Measurements from ENCODE around the gene UCK1. TPM values are rescaled to one million over a fixed set of nuclear protein-coding genes. Genes with fewer than 3 reads are reported as not detected.

Gene UCK1
- total RNA-seq, 1 donor from 2014 or later = 21.5 TPM

DNA sequence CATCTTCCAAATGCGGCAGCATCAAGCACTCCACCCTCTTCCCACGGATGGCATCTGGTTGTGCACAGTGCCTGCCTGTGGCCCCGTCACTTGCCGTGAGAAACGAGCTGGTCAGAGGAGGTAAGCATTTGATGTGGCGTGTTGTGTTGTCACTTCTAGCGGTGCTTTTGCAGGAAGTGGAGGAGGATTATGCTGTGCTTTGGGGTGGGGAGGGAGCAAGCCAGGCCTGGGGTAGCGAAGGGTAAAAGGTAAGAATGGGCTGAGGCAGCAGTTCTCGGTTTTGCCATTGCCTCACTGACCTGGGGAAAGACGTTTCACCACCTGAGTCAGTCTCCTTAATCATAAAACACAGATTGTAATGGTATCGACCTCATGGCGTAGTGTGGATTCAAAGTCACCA lies 30.7 kb downstream of the UCK1 start:
- no peak for DNase-seq (ENCODE audit: extremely low read depth, low read depth, low spot score)

DNA sequence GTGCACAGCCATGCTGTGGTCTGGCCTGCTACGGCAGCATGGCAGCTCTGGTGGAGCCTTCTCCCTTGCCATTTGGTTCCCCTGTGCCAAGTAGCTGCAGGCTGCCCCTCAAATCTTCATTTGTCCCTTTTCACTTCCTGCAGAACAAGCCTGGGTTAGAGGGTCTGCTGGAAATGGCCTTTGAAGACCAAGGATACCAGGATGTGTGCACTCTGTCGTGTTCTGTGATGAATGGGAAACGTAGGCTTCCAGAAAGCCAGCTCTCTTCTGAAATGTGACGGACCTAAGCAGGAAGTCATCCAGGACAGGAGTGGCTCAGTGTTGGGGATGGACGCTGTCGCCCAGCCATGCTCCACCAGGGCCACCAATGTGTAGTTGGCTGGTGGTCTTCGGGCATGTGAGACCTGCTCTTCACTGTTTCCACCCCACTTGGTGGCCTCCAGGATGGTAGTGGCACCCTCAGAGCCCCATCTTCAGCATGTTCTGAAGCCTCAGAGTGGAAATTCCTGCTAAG lies 31.8 kb downstream of the UCK1 start:
- DNase-seq (ENCODE audit: extremely low read depth, low read depth, low spot score) = no peak

DNA sequence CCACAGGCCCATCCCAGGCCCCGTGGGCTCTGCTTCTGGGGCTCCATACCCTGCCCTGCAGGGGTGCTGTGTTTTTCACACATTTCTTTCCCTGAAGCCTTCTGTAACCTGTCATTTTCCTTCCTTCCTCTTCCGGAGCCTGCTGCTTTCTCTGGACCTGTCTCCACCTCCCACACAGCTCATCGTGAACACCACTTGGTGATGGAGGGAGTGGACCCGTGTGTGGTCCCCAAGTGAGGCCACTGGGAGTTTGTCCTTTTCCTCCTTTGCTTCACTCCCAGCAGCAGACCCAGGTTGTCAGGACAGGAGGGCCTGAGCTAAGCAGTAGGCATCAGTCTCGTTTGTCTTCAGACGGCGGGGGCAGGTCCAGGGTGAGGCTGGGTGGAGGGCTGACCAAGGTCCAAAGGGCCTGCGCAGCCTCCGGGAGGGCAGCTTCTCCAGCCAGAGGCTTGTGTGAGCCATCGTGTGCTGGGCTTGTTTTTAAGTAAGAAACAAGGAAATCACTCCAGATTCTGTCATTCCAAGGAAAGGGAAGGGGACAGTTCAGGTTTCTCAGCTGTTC lies 34.1 kb downstream of the UCK1 start:
- DNase-seq (ENCODE audit: extremely low read depth, low read depth, low spot score) = no peak

DNA sequence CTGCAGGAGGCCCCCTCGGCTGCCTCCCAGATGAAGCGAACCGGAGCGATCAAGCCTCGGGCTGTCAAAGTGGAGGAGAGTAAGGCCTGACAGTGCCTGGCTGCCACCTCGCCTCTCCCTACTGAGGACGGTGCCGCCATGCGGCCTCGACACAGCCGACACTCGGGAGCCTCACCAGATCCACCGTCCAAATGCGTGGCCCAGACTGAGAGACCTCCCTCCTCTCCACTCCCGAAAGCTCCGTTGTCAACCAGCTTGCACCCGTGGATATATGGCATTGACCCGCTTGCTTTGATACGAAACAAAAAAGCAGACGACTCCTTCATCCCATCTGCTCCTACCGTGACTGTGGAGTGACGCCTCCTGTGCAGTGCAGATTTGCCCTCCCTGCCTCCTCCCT lies 35.3 kb downstream of the UCK1 start:
- DNase-seq (ENCODE audit: extremely low read depth, low read depth, low spot score) = no peak

DNA sequence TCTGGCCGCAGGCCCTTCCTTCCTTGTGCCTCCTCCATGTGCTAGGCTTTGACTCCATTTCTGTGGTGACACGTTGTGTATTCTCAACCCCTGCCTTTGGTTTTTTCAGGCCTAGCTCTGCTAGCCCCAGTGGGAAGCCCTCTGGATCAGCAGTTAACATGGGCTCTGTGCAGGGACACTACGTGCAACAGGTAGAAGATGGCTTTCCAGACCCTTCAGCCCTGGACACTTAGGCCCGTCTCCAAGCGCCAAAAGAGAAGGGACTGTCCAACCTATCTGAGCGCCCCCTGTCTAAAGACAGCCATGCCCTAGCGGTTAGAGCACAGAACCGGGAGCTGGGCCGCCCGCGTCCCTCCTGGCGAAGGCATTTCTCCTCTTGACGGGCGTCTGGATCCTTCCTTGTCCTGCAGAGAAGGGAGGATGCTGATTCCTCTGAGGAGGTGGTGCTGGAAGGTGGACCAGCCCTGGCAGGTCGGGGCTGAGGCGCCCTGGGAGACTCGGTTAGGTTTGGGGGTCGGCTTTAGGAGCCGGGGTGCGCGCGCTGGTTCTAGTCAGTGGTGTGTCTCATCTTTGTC lies 36.7 kb downstream of the UCK1 start:
- DNase-seq (ENCODE audit: extremely low read depth, low read depth, low spot score) = no peak

DNA sequence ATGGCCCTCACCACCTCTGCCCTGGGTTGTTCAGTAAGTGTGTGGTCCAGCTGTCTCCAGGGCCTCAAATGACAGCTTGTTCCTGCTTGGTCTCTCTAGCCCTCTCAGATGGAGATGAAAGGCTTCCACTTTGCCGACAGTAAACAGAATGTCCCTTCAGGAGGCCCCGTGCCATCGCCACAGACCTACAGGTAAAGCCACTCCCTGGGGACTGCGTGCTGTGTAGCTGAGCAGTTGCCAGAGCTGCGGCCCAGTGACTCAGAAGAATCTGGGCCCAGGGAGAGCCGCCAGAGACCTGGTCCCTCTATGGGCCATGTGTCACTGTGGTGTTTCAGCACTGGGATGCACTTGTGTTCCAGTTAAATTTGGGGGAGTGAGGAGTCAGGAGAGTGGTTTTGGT lies 39.0 kb downstream of the UCK1 start:
- no peak for DNase-seq (ENCODE audit: extremely low read depth, low read depth, low spot score)

DNA sequence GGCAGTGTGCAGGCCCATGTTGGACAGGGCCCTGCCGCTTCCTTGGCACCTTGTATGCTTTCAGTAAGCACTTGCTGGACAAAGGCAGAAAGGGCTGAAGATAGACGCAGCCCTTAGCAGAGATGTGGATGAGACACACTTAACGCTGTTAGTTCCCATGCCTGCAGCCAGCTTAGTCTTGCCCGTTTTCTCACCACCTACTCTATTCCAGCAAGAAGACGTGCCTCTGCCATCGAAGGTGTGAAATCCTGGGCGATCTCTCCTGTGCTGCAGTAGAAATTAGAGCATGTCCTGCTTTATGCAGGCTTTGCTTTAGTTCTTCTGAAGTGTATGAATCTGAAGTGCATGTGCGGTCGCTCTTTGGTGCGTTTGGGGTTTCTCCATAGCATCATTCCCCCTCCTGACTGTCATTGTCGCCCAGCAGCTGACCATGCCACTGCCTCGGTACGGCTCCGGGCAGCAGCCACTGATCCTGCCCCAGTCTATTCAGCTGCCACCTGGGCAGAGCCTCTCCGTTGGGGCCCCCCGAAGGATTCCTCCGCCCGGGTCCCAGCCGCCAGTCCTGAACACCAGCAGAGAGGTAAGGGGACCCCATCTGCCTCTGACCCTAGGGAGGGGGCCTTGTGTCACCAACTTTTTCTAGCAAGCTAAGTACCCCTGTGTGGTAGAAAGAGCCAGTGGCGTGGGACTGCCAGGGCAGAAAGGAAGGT lies 39.9 kb downstream of the UCK1 start:
- no peak for DNase-seq (ENCODE audit: extremely low read depth, low read depth, low spot score)

DNA sequence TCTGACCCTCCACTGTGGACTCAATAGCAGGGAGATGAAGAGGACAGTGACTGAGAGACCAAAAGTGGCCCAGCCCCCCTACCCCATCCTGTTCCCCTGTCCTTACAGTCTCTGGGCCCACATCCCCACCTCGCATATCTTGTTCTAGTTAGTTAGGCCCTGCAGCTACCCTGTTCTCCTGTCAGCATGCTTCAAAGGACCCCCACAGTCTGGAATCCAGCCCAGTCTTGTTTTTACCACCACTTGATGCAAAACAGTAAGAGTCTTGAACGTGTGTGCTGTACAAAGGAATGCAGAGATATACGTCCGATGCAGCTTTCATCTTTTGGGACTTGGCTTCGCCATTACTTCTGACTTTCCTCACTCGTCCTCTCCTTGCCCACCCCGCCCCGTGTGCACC lies 40.5 kb downstream of the UCK1 start:
- no peak for DNase-seq (ENCODE audit: extremely low read depth, low read depth, low spot score)

DNA sequence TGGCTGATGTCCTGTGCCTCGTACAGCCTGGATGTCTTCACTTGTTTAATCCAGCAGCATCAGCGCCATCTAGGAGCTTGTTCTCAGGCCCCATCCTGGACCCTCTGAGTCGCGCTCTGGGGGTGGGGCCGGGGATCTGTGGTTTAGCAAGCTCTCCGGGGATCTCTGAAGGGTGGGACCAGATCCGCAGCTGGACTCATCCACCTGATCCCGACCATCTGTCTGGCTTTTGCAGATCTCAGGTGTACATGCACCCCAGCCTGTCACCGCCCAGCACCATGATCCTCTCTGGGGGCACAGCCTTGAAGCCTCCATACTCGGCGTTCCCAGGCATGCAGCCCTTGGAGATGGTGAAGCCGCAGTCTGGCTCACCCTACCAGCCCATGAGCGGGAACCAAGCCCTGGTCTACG lies 43.4 kb downstream of the UCK1 start:
- no peak for DNase-seq (ENCODE audit: extremely low read depth, low read depth, low spot score)

DNA sequence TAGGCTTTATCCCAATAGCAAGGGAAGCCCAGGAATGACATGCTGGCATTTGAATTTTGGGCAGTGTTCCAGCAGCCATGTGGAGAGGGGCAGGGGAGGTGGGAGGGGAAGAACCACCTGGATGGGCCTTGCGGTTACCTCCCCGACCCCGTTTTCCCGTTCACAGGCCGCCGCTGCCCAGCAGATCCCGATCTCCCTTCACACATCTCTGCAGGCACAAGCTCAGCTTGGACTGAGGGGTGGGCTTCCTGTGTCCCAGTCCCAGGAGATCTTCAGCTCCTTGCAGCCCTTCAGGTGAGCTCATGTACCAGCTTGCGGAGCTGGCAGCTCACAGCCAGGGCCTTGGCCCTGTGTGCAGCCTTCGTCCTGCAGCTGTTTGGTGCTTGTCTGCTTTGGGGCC lies 44.1 kb downstream of the UCK1 start:
- no peak for DNase-seq (ENCODE audit: extremely low read depth, low read depth, low spot score)

DNA sequence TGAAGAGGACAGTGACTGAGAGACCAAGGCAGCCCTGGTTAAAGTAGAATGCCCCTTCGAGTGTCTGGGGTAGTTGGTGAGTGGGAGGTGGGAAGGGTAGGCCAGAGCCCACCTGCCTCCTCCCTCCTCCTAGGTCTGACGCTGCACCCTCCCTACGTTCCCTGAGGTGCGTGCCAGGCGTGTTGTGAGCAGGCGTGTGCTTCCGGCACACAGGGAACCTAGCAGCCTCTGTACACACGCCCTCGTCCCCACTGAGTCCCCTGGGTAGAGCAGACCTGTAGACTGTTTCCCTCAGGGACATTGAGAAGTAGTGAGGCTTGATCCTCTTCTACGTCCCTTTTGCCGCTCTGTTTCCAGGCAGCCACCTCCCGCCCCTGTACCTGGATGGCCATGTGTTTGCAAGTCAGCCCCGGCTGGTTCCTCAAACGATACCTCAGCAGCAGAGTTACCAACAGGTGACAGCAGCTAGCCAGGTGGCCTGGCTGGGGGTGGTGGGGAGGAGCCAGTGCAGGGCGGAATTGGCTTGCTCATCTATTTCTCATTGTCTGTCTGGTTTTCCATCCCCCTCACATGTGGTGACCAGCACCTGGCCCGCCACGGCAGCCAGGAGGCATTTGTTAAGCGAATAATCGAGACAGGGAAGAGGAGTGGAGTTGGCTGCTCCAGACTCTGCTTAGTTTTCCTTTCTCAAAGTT lies 45.2 kb downstream of the UCK1 start:
- DNase-seq (ENCODE audit: extremely low read depth, low read depth, low spot score) = no peak

DNA sequence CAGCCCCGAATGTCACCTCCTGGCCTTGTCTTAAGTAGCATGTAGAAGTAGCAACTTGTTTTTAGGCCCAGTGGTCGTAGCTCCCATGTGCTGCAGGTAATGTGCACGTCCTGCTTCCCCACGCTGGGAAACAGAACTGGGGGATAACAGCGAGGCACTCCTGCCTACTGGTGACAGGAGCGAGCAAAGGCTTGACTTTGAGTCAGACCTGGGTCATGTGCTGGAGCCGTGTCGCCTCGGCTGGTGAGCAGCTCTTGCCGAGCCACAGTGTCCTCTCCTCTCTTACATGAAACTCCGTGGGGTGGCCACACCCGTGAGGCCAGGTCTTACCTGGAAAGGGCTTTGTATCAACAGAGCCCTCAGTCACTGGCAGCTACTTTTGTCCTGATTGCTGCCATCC lies 45.9 kb downstream of the UCK1 start:
- no peak for DNase-seq (ENCODE audit: extremely low read depth, low read depth, low spot score)

DNA sequence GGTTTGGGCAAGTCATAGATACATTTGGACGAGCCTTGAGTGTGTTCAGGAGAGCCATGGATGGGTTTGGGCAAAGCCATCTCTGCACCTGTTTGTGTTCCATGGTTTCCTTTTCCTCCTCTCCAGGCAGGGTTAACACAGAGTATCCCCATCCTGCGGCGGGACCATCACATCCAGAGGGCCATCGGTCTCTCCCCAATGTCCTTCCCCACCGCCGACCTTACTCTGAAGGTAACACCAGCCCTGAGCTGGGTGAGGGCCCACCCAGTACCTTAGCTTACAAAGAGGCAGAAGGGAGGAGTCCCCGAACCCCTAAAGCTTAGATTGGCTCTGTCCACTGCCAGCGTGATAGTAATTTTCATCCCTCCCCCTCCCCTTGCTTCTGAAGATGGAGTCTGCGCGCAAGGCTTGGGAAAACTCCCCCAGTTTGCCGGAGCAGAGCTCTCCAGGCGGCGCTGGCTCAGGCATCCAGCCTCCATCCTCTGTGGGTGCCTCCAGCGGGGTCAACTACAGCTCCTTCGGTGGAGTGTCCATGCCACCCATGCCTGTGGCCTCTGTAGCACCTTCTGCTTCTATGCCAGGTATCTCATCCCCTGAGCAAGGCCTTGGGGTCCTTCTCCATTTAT lies 46.4 kb downstream of the UCK1 start:
- DNase-seq (ENCODE audit: extremely low read depth, low read depth, low spot score) = no peak

DNA sequence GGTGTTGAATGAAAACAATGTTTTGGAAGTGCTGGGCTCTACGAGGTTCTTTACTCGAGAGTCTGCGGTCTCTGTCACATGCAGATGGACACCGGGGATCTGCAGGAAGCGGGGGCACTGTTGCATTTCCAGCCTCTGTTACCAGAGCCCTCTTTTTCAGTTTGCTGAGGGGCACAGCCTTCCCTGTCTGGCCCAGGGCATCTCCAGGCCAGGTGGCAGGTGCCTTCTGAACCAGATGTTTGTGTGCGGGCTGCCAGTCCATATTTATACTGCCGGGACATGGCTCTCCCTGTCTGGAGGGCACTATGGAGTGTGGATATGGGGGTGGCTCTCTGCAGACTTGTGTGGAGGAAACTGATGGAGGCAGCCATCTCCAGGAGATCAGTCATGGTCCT lies 47.0 kb downstream of the UCK1 start:
- no peak for DNase-seq (ENCODE audit: extremely low read depth, low read depth, low spot score)

DNA sequence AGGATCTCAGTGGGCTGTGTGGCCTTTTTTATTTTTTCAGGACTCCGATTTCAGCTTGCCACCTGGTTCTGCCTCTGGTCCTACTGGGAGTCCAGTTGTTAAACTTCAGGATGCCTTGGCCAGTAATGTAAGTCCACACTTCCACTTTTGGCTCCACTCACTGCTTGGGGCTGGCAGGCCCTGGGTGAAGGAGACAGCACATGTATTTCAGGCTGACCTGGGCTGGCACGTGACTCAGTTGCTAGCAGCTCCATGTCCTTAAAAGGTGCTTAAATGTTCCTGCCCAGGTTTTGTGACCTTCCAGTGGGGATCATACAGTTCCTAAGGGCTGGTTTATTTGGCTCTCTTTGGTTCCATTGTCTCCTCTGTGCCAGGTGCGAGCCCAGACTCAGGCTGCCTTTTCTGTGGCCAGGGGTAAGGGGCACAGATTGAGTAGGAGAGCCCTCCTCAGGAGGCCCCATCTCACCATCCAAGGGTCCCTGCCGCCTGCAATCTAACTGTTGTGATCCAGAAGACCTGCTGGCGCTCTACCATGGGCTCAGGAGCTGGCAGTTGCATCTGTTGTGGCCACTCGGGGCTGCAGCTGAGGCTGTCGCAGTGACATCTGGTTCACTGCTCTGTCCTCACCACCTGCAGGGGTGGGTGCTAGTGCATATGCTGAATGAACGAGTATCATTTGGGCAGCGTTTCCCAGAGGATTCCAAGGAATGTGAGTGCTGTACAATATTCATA lies 47.6 kb downstream of the UCK1 start:
- DNase-seq (ENCODE audit: extremely low read depth, low read depth, low spot score) = no peak

DNA sequence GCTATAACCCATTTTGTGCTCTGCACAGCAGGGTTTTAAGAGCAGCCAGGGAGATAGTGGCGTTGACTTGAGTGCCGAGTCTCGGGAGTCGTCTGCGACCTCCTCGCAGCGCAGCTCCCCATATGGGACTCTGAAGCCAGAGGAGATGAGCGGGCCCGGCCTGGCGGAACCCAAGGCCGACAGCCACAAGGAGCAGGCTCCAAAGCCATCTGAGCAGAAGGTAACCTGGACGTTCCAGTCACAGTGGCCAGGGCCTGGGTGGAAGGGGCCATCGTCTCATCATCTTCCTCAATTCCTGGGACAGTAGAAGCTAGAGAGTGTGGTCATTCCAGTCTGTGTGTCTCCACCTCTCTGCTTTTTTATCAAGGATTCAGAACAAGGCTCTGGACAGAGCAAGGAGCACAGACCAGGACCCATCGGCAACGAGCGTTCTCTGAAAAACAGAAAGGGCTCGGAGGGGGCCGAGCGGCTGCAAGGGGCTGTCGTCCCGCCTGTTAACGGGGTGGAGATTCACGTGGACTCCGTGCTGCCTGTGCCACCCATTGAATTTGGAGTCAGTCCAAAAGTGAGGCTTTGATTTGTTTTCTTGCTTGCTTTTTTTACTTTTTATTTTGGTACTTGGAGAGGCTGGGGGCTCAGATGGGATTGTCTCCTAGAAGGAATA lies 48.6 kb downstream of the UCK1 start:
- DNase-seq (ENCODE audit: extremely low read depth, low read depth, low spot score) = no peak

DNA sequence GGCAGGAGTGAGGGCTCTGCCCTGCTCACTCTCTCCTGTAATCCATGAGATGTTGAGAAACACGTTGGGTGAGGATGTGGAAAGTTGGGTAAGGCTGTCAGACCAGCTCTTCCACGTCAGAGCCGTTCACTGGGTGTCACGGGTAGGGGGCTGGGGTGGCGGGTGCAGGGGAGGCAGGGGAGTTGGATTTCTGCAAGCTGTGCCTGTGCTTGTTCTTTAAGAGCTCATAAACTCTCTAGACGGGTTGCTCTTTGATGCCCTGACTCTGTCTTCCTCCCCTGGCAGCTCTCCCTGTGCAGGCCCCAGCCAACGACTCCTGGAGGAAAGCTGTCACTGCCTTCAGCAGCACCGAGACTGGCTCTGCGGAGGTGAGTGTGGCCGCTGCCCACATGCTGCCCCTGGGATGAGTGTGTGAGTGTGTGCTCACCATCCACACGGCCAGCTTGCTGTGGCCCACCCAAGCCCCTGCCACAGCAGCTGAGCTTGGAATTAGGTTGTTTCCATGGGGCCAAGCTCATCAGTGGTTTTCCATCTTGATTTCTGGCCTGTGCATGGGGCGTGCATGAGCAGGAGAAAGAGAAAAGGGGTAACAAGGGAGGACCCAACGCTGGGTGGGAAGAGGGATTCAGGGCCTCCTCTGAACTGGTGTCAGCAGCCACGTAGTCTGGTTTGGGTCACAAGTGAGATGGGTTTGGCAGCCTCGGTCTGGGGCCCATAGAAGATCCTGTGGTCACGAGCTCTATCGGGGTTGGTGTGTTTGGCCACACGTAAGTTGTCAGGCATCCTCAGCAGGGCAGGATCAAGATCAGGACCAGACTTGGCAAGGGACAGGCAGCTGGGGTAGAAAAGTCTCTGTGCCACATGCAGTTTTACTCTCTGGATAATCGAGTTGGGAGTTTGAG lies 49.4 kb downstream of the UCK1 start:
- no peak for DNase-seq (ENCODE audit: extremely low read depth, low read depth, low spot score)

DNA sequence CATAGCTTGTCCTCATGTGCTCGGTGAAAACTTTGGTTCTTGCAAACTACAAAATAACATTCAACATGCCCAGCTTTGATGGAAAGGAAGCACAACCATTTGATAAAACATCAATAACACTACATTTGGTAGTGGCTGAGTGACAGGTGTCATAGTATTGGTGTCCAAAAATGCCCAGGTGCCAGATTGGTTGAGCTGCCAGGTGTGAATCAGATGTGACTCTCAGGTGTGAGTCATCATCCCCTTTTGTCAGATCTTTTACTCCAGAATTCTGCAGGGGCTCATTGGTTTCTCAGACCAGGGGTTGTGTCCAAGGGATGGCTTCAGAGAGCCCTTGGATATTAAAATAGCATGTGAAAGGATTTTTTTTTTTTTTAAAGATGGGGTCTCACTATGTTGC lies 50.8 kb downstream of the UCK1 start:
- DNase-seq (ENCODE audit: extremely low read depth, low read depth, low spot score) = no peak

DNA sequence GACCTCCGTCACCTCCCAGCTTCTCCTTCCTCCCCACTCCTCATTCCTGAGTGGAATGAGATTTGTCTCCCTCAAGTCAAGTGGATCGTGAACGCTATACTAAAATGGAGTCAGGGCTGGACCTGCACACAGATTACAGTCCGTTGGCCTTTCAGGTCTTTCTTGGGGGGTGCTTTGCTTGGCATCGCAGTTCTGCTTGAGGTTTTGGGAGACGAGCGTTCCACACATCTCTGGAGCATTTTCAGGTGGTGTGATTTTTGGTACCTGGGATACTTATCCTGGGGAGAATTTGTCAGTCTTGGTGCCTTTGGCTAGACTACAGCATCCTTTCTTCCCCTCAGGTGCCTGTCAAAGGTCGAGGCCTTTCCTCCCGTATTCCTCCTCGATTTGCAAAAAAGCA lies 52.2 kb downstream of the UCK1 start:
- DNase-seq (ENCODE audit: extremely low read depth, low read depth, low spot score) = no peak

Measured in glomerular endothelial cell (primary cell).